Gastrocnemius medialis (tissue), 4 donors: ENCODE data around the gene CELF4. TPM values are rescaled to one million over a fixed set of nuclear protein-coding genes. Genes with fewer than 3 reads are reported as not detected.

Experiments
- ATAC-seq, 2 donors: fragments of 150-250 bp; one replicate each; pipeline ENCODE4 v1.9.1; 2016
- DNase-seq, 2 donors: peaks; one replicate each; pipeline ENCODE4 v3.0.0-alpha.2; 2019
- H3K27ac ChIP-seq, 4 donors: fragments of 200-600 bp; sonication (generic); 1 replicate in 1 of 4; 2 replicates in 3 of 4; pipeline ENCODE4 v1.5.1; 2016 to 2018; ENCODE audit warnings: mild to moderate bottlenecking in 2 of 4, moderate library complexity in 1 of 4
- H3K27me3 ChIP-seq, 3 donors: fragments of 200-600 bp; sonication (generic) in 2 of 3; 1 replicate in 1 of 3; 2 replicates in 2 of 3; pipeline versions ENCODE4 v1.5.1 to v1.6.0; 2016 to 2019; ENCODE audit warnings: mild to moderate bottlenecking in 1 of 3, moderate library complexity in 1 of 3
- H3K36me3 ChIP-seq, 2 donors: fragments of 200-600 bp; sonication (generic) in 1 of 2; one replicate each; pipeline ENCODE4 v1.5.1; 2017 to 2018
- H3K4me1 ChIP-seq, 2 donors: fragments of 200-600 bp; sonication (generic) in 1 of 2; one replicate each; pipeline ENCODE4 v1.5.1; 2016 to 2017; ENCODE audit warnings: mild to moderate bottlenecking in 2 of 2
- H3K4me3 ChIP-seq, 4 donors: fragments of 200-600 bp; sonication (generic) in 3 of 4; 1 replicate in 1 of 4; 2 replicates in 3 of 4; pipeline ENCODE4 v1.5.1; 2016 to 2019; ENCODE audit warnings: mild to moderate bottlenecking in 2 of 4
- H3K9me3 ChIP-seq, 3 donors: fragments of 200-600 bp; sonication (generic) in 2 of 3; 1 replicate in 1 of 3; 2 replicates in 2 of 3; pipeline ENCODE4 v1.5.1; 2016 to 2019
- CTCF ChIP-seq, 5 experiments: fragments of 450-650 bp in 3 of 5; fragments of 200-600 bp in 2 of 5; sonication (generic) in 2 of 5; IDR thresholded peaks in 4 of 5; conservative IDR thresholded peaks in 1 of 5; 1 replicate in 4 of 5; 2 replicates in 1 of 5; pipeline ENCODE4 v1.5.1; 2016 to 2019; ENCODE audit warnings: antibody characterized with exemption in 5 of 5, mild to moderate bottlenecking in 3 of 5, moderate library complexity in 3 of 5
- POLR2A ChIP-seq, 2 donors: fragments of 450-650 bp; IDR thresholded peaks; one replicate each; pipeline ENCODE4 v1.6.1; 2017; ENCODE audit warnings: antibody characterized with exemption in 2 of 2, mild to moderate bottlenecking in 2 of 2, moderate library complexity in 2 of 2
- in situ Hi-C, 4 donors: fragments of 200-750 bp; cut with MboI; loops; one replicate each; pipeline versions ENCODE4 v1.15.0 to v1.8.0; 2017; ENCODE audit warnings: low sequenced_read_pairs in 4 of 4
- intact Hi-C: fragments of 100-400 bp; cut with DNase I; formaldehyde crosslinking; loops from one replicate; pipeline ENCODE4 v1.15.1; 2023; ENCODE audit warnings: low total_unique reads
- total RNA-seq, 4 donors: library from RNA; depleted of rRNA; stranded (reverse); fragments of >200 nt; gene quantifications; one replicate each; pipeline versions ENCODE4 v1.1.0 to v1.2.3, GENCODE V29; 2016

Gene CELF4
- total RNA-seq, 4 donors from 2014 or later, result not detected

- Histone ChIP-seq H3K9me3 (no peaks in the 10 kb centered on the region), H3K4me3 (no peak overlapping the region), H3K36me3 (no peaks in the 10 kb centered on the region), H3K27ac (no peak overlapping the region), H3K27me3 (peaks cover 0 to 18% (median 3%) of the 10 kb centered on the region in 3 donors), H3K4me1 (no peaks in the 10 kb centered on the region)
- intact Hi-C loops, result no loop called here
- DNase-seq (no peak), ATAC-seq (no peak)
- in situ Hi-C loops, result no loop called here
- TF ChIP-seq CTCF (IDR thresholded peaks at IDR 0.05 in 4 of 5, conservative IDR thresholded peaks at IDR 0.05 in 1 of 5), result no peak
- no peak for TF ChIP-seq POLR2A (IDR thresholded peaks at IDR 0.05)
These were observed 12.6 kb upstream of the CELF4 start for GRCh38 chr18:37578182-37578678.

GRCh38 chr18:37577051-37577611, 11.5 kb upstream of the CELF4 start:
- no peak for DNase-seq
- intact Hi-C loops (no loop called here), in situ Hi-C loops (no loop called here)
- no peak overlapping the region for H3K4me3 ChIP-seq
- H3K9me3 ChIP-seq, result no peaks in the 10 kb centered on the region
- no peak overlapping the region for H3K27ac ChIP-seq
- ATAC-seq, result no peak
- H3K36me3 ChIP-seq, result no peaks in the 10 kb centered on the region
- no peaks in the 10 kb centered on the region for H3K4me1 ChIP-seq
- no peak for TF ChIP-seq POLR2A (IDR thresholded peaks at IDR 0.05)
- TF ChIP-seq CTCF (IDR thresholded peaks at IDR 0.05 in 4 of 5, conservative IDR thresholded peaks at IDR 0.05 in 1 of 5), result no peak
- peaks cover 3 to 18% (median 3%) of the 10 kb centered on the region in 3 donors for H3K27me3 ChIP-seq

GRCh38 chr18:37575646-37576045, 10.0 kb upstream of the CELF4 start:
- Histone ChIP-seq H3K36me3 (no peaks in the 10 kb centered on the region), H3K27me3 (peaks cover 7 to 16% (median 8%) of the 10 kb centered on the region in 3 donors), H3K4me3 (no peak overlapping the region), H3K9me3 (no peaks in the 10 kb centered on the region), H3K4me1 (no peaks in the 10 kb centered on the region), H3K27ac (no peak overlapping the region)
- intact Hi-C loops, result no loop called here
- in situ Hi-C loops, result no loop called here
- DNase-seq (no peak), ATAC-seq (no peak)
- TF ChIP-seq CTCF (IDR thresholded peaks at IDR 0.05 in 4 of 5, conservative IDR thresholded peaks at IDR 0.05 in 1 of 5) (no peak), POLR2A (IDR thresholded peaks at IDR 0.05) (no peak)

- Histone ChIP-seq H3K36me3 (no peaks in the 10 kb centered on the region), H3K4me1 (no peaks in the 10 kb centered on the region), H3K27ac (no peak overlapping the region), H3K27me3 (peaks cover 21 to 23% (median 21%) of the 10 kb centered on the region in 3 donors), H3K4me3 (no peak overlapping the region), H3K9me3 (no peaks in the 10 kb centered on the region)
- no peak for ATAC-seq
- TF ChIP-seq POLR2A (IDR thresholded peaks at IDR 0.05) (no peak), CTCF (IDR thresholded peaks at IDR 0.05 in 4 of 5, conservative IDR thresholded peaks at IDR 0.05 in 1 of 5) (no peak)
- in situ Hi-C loops, result no loop called here
- intact Hi-C loops, result no loop called here
- DNase-seq, result no peak
These were observed 8.5 kb upstream of the CELF4 start for GRCh38 chr18:37574113-37574512.

GRCh38 chr18:37572736-37573135, 7.1 kb upstream of the CELF4 start:
- intact Hi-C loops, result no loop called here
- TF ChIP-seq CTCF (IDR thresholded peaks at IDR 0.05 in 4 of 5, conservative IDR thresholded peaks at IDR 0.05 in 1 of 5) (no peak), POLR2A (IDR thresholded peaks at IDR 0.05) (no peak)
- DNase-seq (no peak), ATAC-seq (no peak)
- Histone ChIP-seq H3K9me3 (no peaks in the 10 kb centered on the region), H3K27ac (no peak overlapping the region), H3K4me1 (peaks cover 0 to 2% of the 10 kb centered on the region in 2 donors), H3K4me3 (no peak overlapping the region), H3K27me3 (peaks cover 27 to 35% (median 35%) of the 10 kb centered on the region in 3 donors), H3K36me3 (no peaks in the 10 kb centered on the region)
- in situ Hi-C loops, result no loop called here
